NB4 (cell line): ENCODE measurements around the gene ATP9B.

ENCODE experiments used
- DNase-seq: peaks from one replicate; pipeline ENCODE4 v3.0.0; 2010; ENCODE audit warnings: low read depth
- H3K4me3 ChIP-seq: one replicate; pipeline ENCODE4 v1.5.1; 2011; ENCODE audit warnings: mild to moderate bottlenecking, low read depth, low read length, moderate library complexity
- MYC ChIP-seq: IDR thresholded peaks from 2 replicates; pipeline ENCODE4 v1.6.1; 2011; ENCODE audit warnings: low read depth, low read length
- POLR2A ChIP-seq: IDR thresholded peaks from 2 replicates; pipeline ENCODE4 v1.6.1; 2011; ENCODE audit warnings: mild to moderate bottlenecking; ENCODE audit not compliant: insufficient read length; ENCODE audit errors: extremely low read depth
- TF ChIP-seq, protein P1 (sequence below): IDR thresholded peaks from one replicate; pipeline ENCODE4 v1.5.1; 2012; ENCODE audit warnings: low read depth, low read length
- TF ChIP-seq, protein P2 (sequence below): IDR thresholded peaks from 2 replicates; pipeline ENCODE4 v1.6.1; 2011; ENCODE audit warnings: low read depth, low read length

The ATP9B gene

DNA sequence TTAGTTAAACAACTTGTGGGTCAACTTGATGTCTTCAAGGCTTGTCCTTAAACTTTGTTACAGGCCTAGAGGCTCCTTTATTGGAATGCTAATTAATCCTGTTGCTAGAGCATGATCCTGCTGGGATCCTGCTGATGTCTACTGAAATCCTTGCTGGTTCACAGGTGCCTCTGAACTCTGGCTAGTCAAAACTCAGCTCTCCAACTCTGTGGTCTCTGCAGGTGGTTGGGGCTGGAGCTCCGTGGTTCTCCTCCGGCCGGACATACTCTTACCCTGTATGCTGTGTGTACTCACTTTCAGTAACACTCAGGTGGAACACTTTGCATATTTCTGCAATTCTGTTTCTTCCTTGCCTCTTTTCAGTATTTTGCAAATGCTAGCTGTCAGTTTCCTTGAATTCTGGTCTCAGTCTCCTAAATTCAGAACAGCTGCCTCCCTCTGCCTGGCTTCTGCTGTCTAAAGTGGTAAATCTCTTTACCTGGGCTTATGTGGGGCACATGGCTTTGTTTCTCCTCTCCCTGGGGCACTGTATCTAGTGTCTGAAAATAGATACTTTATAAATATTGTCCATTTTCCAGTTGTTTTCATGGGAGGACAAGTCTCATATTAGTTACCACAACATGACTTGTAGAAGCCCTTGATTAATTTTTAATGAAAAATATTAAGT lies 113.0 kb downstream of the ATP9B start:
- no peak overlapping the region for H3K4me3 ChIP-seq
- no peak for DNase-seq
- TF ChIP-seq, protein P1, sequence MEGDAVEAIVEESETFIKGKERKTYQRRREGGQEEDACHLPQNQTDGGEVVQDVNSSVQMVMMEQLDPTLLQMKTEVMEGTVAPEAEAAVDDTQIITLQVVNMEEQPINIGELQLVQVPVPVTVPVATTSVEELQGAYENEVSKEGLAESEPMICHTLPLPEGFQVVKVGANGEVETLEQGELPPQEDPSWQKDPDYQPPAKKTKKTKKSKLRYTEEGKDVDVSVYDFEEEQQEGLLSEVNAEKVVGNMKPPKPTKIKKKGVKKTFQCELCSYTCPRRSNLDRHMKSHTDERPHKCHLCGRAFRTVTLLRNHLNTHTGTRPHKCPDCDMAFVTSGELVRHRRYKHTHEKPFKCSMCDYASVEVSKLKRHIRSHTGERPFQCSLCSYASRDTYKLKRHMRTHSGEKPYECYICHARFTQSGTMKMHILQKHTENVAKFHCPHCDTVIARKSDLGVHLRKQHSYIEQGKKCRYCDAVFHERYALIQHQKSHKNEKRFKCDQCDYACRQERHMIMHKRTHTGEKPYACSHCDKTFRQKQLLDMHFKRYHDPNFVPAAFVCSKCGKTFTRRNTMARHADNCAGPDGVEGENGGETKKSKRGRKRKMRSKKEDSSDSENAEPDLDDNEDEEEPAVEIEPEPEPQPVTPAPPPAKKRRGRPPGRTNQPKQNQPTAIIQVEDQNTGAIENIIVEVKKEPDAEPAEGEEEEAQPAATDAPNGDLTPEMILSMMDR: no peak
- TF ChIP-seq, protein P2, sequence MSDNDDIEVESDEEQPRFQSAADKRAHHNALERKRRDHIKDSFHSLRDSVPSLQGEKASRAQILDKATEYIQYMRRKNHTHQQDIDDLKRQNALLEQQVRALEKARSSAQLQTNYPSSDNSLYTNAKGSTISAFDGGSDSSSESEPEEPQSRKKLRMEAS: no peak
- no peak for TF ChIP-seq POLR2A

DNA sequence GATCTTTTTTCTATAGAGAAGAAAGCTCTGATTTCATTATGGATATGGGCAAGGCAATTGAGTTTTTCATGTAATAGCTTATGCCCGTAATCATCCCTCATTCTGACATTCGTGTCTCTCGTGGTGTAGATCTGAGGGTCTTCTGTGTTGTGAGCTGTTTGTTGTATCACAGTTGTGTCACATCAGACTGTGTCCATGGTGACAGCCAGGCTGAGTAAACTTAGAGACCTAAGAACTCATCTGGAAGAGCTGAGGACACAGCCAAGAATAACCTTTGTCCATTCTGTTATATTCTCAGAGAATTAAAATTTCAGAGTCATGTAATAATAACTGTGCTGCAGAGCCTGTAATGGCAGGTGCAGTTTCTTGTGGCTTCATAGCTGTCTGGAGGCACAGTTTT lies 116.5 kb downstream of the ATP9B start:
- H3K4me3 ChIP-seq: no peak overlapping the region
- DNase-seq: no peak
- TF ChIP-seq, protein P2: no peak
- no peak for TF ChIP-seq POLR2A
- no peak for TF ChIP-seq MYC
- TF ChIP-seq, protein P1: no peak

- no peak for TF ChIP-seq MYC
- TF ChIP-seq, protein P2: no peak
- TF ChIP-seq, protein P1: no peak
- no peak for TF ChIP-seq POLR2A
- no peak for DNase-seq
- H3K4me3 ChIP-seq: no peak overlapping the region
Observed at GRCh38 chr18:79186649-79187048, 117.5 kb downstream of the ATP9B start.

- H3K4me3 ChIP-seq: no peak overlapping the region
- no peak for TF ChIP-seq MYC
- TF ChIP-seq, protein P1: no peak
- TF ChIP-seq, protein P2: no peak
- TF ChIP-seq POLR2A: no peak
- no peak for DNase-seq
Observed at GRCh38 chr18:79187532-79188277, 118.5 kb downstream of the ATP9B start.

- TF ChIP-seq, protein P2: no peak
- no peak for TF ChIP-seq POLR2A
- no peak overlapping the region for H3K4me3 ChIP-seq
- DNase-seq: no peak
Observed at GRCh38 chr18:79191418-79191817, 122.2 kb downstream of the ATP9B start.

GRCh38 chr18:79191956-79192355 lies 122.8 kb downstream of the ATP9B start:
- no peak for DNase-seq
- TF ChIP-seq, protein P2: no peak
- TF ChIP-seq POLR2A (no peak), MYC (no peak)
- TF ChIP-seq, protein P1: no peak
- H3K4me3 ChIP-seq: no peak overlapping the region
